ENCODE results near the gene CPE. TPM values are rescaled to one million over a fixed set of nuclear protein-coding genes. Genes with fewer than 3 reads are reported as not detected.

CPE gene
- total RNA-seq, 2 experiments from 2014 or later = not detected

GRCh38 chr4:165517216-165517615 is 138.4 kb downstream of the CPE start:
- Mint-ChIP-seq H3K27ac (no peak overlapping the region), H3K36me3 (no peaks in the 10 kb centered on the region), H3K27me3 (peaks cover 5% of the 10 kb centered on the region)

GRCh38 chr4:165518024-165518616 is 139.3 kb downstream of the CPE start:
- Mint-ChIP-seq H3K36me3 (no peaks in the 10 kb centered on the region), H3K4me1 (no peaks in the 10 kb centered on the region)

More at GRCh38 chr4:165517216-165517615, 138.4 kb downstream of the CPE start:
- Mint-ChIP-seq H3K9me3 (no peaks in the 10 kb centered on the region), H3K4me3 (no peak overlapping the region), H3K4me1 (no peaks in the 10 kb centered on the region)
- no peak for DNase-seq

DNA sequence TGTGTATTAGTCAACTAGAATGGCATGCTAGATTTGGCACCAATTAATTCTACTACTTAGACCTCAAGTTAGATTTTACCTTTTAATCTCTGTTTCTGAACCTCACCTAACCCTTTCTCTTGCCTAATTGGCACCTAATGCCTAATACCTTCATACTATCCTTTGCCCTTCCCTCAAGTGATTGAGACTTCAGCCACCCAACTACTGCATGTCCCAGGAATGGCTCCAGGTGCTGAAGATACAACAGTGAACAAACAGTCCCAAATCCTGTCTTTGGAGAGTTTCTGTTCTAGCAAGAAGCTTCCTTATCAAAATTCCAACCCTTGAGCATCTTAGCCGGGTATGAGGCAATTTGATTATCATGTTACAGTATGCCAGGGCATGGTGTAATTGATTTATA is 139.9 kb downstream of the CPE start:
- Mint-ChIP-seq H3K4me3 (no peak overlapping the region), H3K36me3 (no peaks in the 10 kb centered on the region), H3K27me3 (peaks cover 5% of the 10 kb centered on the region)

More at GRCh38 chr4:165518024-165518616, 139.3 kb downstream of the CPE start:
- no peak overlapping the region for H3K27ac Mint-ChIP-seq
- H3K27me3 Mint-ChIP-seq = peaks cover 5% of the 10 kb centered on the region
- H3K4me3 Mint-ChIP-seq = no peak overlapping the region
- H3K9me3 Mint-ChIP-seq = no peaks in the 10 kb centered on the region
- DNase-seq = no peak

DNA sequence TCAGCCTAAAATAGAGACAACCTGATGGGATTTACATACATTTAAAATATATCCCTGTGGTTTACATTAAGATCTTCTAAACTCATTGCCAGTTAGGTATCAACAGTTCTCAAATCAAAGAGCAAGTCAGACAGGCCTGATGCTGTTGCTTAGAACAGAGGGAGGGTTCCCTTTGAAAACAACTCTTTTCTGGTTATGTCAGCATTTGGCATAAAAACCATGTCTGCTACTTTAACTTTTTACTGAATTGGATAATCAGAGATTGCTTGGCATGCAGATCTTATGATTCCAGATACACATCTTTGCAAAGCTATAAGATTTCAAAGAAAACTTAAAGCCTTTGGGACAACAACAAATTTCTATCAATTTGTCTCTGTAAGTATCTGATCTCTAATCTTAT is 140.8 kb downstream of the CPE start:
- Mint-ChIP-seq H3K4me3 (no peak overlapping the region), H3K4me1 (no peaks in the 10 kb centered on the region), H3K9me3 (no peaks in the 10 kb centered on the region), H3K27ac (no peak overlapping the region), H3K36me3 (no peaks in the 10 kb centered on the region), H3K27me3 (peaks cover 5% of the 10 kb centered on the region)
- DNase-seq = no peak

More for the DNA sequence above, 139.9 kb downstream of the CPE start:
- H3K4me1 Mint-ChIP-seq = no peaks in the 10 kb centered on the region
- no peaks in the 10 kb centered on the region for H3K9me3 Mint-ChIP-seq
- no peak overlapping the region for H3K27ac Mint-ChIP-seq
- DNase-seq = no peak

DNA sequence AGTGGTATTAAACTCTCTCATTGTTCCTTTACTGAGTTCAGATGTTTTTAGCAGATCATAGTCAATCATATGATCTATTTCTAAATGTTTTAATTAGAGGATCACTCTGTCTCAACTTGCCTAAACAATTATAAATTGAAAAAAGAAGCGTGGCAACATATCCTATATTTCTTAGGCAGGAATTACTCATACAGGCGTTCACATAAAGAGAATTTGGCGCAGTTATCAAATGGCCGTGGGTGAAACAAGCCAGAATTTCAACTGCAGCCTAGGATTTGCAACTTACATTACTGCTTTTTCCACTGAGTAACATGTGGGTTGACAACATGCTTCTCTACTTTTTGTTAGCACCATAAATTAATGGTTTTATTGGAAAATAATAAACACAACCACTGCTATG is 141.3 kb downstream of the CPE start:
- H3K9me3 Mint-ChIP-seq = no peaks in the 10 kb centered on the region

GRCh38 chr4:165522050-165522449 is 143.2 kb downstream of the CPE start:
- Mint-ChIP-seq H3K27me3 (no peaks in the 10 kb centered on the region), H3K4me1 (no peaks in the 10 kb centered on the region), H3K9me3 (no peaks in the 10 kb centered on the region), H3K4me3 (no peak overlapping the region), H3K27ac (no peak overlapping the region), H3K36me3 (no peaks in the 10 kb centered on the region)
- no peak for DNase-seq

More for the DNA sequence above, 141.3 kb downstream of the CPE start:
- no peak for DNase-seq
- Mint-ChIP-seq H3K4me1 (no peaks in the 10 kb centered on the region), H3K27ac (no peak overlapping the region), H3K4me3 (no peak overlapping the region), H3K27me3 (peaks cover 5% of the 10 kb centered on the region), H3K36me3 (no peaks in the 10 kb centered on the region)

DNA sequence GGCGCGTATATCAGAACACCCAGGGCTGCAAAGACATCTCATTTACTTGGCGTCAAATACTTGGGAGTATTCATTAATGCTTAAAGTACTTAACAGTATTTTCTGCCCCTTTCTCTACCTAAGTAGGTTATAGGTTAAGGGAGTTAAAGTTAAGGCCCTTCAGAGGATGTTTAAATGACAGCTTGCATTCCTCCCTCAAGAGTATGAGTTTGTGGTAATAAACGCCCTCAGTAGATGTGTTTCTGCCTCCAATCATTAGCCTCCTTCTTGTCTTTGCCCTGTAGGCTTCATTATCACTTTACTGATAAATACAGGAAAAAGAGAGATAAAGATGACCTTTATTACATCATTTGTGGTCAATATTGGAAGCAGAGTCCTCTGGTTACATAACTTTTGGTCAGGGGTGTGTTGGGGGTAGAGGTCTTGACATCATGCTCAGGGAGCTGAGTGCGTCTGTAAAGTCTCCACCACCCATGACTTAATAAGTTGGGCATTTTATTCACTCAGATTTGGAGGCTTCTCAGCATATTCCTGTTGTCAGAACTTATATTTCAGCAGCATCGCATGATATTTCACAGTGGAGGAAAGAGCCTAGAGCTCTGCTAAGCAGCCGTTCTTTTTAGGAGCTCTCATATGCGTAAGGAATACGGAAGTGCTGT is 145.9 kb downstream of the CPE start:
- Mint-ChIP-seq H3K27me3 (peaks cover 5% of the 10 kb centered on the region), H3K36me3 (no peaks in the 10 kb centered on the region), H3K4me1 (no peaks in the 10 kb centered on the region), H3K4me3 (no peak overlapping the region), H3K27ac (no peak overlapping the region), H3K9me3 (no peaks in the 10 kb centered on the region)
- no peak for DNase-seq

DNA sequence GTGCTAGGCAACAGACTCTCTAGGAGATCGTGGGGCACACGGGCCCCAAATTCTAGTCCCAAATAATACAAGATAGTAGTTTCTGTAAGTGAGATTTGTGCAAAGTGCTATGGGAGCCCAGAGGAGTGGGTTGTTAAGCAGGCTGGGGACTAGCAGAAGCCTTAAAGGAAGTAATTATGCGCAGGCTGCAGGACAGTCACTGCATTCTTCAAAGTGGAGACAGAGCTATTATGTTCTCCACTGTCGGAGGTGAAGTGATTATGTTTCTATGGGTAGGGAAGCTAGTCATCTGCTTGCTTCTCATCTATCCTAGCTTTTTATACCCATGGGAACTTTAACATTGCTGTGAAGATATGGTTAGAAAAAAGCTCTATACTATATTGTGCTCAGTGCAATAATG is 154.2 kb downstream of the CPE start:
- no peaks in the 10 kb centered on the region for H3K9me3 Mint-ChIP-seq
- H3K36me3 Mint-ChIP-seq = no peaks in the 10 kb centered on the region
- no peaks in the 10 kb centered on the region for H3K4me1 Mint-ChIP-seq
- no peak for DNase-seq
- H3K27me3 Mint-ChIP-seq = peaks cover 16% of the 10 kb centered on the region
- H3K4me3 Mint-ChIP-seq = no peak overlapping the region
- H3K27ac Mint-ChIP-seq = no peak overlapping the region

DNA sequence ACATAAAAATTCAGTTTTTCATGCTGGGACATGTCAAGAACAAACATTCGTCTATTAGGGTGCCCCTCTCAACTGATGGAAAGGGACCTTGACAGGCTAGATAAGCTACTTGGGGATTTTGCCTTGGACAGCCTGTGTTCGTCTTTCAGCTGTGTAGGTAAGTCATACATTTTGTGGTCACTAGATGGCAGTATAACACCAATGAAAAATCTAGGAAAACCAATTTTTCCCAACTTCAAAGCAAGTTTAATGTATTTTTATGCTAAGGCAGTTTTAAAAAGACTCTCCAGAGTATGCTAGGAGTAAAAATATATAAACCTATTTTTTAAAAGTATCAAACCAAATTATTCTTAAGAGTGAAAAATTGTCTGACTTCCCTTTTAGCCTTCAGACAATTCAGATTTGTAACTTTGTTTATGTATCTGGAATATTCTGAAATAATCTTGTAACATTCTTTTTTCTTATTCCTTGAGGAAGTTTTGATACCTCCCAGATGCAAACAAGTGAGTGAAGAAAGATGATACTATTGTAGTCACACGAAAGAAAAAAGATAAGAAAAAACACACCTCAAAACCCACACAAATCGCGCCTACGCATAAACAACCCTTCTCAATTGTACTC is 158.3 kb downstream of the CPE start:
- no peak overlapping the region for H3K27ac Mint-ChIP-seq
- H3K4me1 Mint-ChIP-seq = no peaks in the 10 kb centered on the region
- no peak overlapping the region for H3K4me3 Mint-ChIP-seq
- H3K27me3 Mint-ChIP-seq = peaks cover 11% of the 10 kb centered on the region
- H3K36me3 Mint-ChIP-seq = no peaks in the 10 kb centered on the region
- no peak for DNase-seq
- H3K9me3 Mint-ChIP-seq = no peaks in the 10 kb centered on the region

DNA sequence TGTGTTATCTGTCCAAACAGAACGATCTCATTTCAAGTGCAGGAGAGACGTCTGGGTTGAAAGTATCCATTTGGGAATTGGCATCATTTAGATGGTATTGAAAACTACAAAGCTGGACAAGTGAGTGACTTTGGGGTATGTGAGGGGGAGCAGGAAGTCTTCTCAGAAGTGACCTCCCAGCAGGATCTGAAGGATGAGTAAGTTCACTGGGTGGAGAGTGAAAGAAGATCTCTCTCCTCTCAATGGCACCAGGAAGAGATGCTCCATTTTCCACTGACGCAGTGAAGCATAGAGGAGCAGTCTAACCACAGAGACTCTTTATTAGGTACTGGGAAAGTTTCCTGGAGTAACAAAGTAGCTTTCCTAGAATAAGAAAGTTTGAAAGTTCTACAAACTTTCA is 161.0 kb downstream of the CPE start:
- H3K27ac Mint-ChIP-seq = no peak overlapping the region
- DNase-seq = no peak
- H3K4me3 Mint-ChIP-seq = no peak overlapping the region
- no peaks in the 10 kb centered on the region for H3K36me3 Mint-ChIP-seq
- peaks cover 7% of the 10 kb centered on the region for H3K27me3 Mint-ChIP-seq
- no peaks in the 10 kb centered on the region for H3K9me3 Mint-ChIP-seq
- no peaks in the 10 kb centered on the region for H3K4me1 Mint-ChIP-seq

DNA sequence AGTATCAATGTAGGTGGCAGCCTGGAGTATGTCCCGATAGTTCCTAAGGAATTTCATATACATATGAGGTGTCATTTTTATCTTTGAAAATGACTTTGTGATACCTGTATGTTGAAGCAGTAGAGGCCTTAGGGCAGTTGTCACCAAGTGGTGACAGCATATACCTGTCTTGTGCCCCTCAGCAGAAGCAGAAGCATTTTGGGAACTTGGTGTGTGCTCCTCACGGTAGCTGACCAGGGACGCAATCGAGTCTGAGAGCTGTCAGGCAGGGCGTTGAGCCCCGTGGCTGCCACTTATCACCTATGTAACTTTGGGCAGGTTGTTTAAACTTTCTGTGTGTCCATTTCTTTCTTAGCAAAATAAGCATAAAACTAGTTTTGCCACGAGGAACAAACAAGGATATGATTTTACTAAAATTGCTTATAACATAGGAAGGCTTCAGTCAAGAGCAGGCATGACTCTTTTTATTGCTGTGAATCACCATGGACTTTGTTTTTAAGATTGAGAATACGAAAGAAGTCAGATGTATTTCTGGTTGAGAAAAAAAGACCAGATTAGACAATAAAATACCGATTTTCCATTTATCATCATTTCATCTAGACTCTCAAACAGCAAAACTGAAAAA is 161.5 kb downstream of the CPE start:
- no peaks in the 10 kb centered on the region for H3K36me3 Mint-ChIP-seq
- no peak overlapping the region for H3K4me3 Mint-ChIP-seq
- H3K4me1 Mint-ChIP-seq = no peaks in the 10 kb centered on the region
- H3K27ac Mint-ChIP-seq = no peak overlapping the region
- no peak for DNase-seq
- H3K9me3 Mint-ChIP-seq = no peaks in the 10 kb centered on the region
- peaks cover 7% of the 10 kb centered on the region for H3K27me3 Mint-ChIP-seq

- Mint-ChIP-seq H3K36me3 (no peaks in the 10 kb centered on the region), H3K4me3 (no peak overlapping the region), H3K27me3 (peaks cover 4% of the 10 kb centered on the region), H3K4me1 (no peaks in the 10 kb centered on the region), H3K9me3 (no peaks in the 10 kb centered on the region), H3K27ac (no peak overlapping the region)
- no peak for DNase-seq
Measured at GRCh38 chr4:165541851-165542459, 163.1 kb downstream of the CPE start.

DNA sequence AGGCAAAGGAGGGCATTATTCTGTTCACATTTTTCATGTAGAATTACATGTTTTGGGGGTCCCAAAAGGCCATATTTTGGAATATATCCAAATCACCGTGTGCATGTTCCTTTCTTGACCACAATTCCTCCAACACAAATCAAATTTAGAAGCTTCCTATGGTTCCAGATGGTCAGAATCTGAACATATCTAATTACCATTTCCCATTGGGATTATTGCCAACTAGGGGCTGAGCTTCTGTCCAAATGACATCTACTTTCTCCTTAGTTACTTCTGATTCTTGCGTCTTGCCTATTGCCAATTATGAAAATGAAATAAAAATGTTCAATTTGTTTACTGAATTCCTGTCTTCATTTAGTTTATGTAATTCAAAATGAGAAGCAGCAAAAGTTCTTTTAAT is 163.7 kb downstream of the CPE start:
- no peaks in the 10 kb centered on the region for H3K9me3 Mint-ChIP-seq

More for the DNA sequence above, 163.7 kb downstream of the CPE start:
- DNase-seq = no peak
- Mint-ChIP-seq H3K4me3 (no peak overlapping the region), H3K36me3 (no peaks in the 10 kb centered on the region), H3K27me3 (peaks cover 4% of the 10 kb centered on the region), H3K4me1 (no peaks in the 10 kb centered on the region), H3K27ac (no peak overlapping the region)

Data from activated naive CD8-positive, alpha-beta T cell treated with anti-CD3 and anti-CD28 coated beads for 36 hours (primary cell).